Activated CD4-positive, CD25-positive, alpha-beta regulatory T cell treated with anti-CD3 and anti-CD28 coated beads, Interleukin-2, amount 50 U/mL, for 16 hours (primary cell): ENCODE measurements around the gene JUND.
A peak's percentile ranks its signal among the peaks of the same experiment; 100 is the strongest.
"Not testable (repeated sequence)": the region's sequence is repeated elsewhere in the genome, so short reads cannot be mapped to it uniquely, and the experiment has no call there.

ENCODE experiments used
- DNase-seq: peaks from one replicate; pipeline ENCODE4 v3.0.0-alpha.2; 2020; ENCODE audit warnings: low read depth, low spot score

JUND gene

DNA sequence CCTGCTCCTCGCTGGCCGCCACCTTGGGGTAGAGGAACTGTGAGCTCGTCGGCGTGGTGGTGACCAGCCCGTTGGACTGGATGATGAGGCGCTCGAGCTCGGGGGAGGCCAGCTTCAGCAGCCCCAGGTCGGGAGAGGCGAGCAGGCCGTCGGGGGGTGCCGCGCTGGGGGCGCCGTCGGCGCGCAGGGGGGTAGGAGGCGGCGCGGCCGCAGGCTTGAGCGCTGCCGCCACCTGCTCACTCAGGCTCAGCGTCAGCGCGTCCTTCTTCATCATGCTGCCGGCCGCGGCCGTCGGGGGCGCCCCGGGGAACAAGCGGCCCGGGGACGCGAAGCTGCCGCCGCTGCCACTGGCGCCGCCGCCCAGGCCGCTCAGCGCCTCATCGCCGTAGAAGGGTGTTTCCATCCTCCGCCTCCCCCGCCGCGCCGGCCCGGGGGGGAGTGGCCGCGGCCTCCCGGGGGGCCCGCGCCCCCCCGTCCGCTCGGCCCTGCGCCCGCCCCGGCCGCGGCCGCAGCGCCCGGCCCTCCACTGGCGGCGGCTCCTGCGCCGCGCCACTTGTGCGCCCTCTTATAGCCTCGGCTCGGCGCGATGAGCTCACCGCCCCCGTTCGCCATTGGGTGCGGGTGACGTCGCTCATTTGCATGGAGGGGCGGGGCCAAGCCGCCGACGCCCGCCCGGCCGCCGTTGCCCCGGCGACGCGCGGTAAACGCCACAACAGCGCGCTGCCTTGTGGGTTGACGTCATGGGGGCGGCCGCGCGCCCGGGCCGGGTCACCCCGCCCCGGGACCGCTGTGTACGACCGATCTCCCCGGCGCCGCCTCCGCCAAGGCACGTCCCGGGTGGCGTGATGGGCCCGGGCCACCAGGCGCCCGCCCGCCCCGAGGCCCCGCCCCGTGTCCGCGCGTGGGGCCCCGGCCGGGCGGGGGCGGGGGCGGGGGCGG lies at the start of gene JUND:
JUND (minus strand) TSS at position 541 of the 939 bp plus-strand sequence; CDS start at position 403, 138 bp downstream.
- peak; percentile 94 for DNase-seq

- no peak for DNase-seq
Measured at GRCh38 chr19:18330868-18331267, 49.4 kb upstream of the JUND start.

- no peak for DNase-seq
Measured at GRCh38 chr19:18329035-18329376, 47.6 kb upstream of the JUND start.

DNA sequence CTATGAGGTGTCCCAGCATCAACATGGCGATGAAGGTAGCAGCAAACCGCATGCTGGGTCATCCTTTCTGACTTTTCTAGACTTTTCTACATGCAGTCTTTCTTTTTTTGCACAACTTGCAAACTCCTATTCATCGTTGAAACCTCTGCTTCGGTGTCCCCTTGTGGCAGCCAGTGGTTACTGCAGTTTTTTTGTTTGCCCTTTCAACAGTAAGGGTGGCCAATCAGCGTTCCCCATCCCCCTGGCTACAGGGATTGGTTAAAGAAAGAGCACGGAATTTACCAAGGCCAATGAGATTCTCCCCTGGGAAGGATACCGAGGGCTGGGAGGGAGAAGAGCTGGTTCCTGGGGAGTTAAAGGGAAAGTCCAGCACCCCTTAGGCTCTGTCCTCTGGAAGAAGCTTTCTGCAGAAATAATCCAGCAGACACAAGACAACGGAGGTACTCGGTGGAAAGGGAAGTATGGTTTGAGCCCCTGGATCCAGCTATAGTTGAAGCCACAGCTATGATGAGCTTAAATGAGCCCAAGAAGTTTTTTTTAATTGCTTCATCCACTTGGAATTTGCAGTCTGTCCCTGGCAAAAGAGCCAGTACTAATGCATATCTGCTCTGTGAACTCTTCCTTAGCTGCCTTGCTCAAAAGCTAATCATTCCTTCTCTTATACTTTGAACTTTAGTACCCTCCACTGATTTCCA lies 47.1 kb upstream of the JUND start:
- DNase-seq, result peak; percentile 75

- no peak for DNase-seq
Measured at GRCh38 chr19:18326772-18327171, 45.4 kb upstream of the JUND start.

DNA sequence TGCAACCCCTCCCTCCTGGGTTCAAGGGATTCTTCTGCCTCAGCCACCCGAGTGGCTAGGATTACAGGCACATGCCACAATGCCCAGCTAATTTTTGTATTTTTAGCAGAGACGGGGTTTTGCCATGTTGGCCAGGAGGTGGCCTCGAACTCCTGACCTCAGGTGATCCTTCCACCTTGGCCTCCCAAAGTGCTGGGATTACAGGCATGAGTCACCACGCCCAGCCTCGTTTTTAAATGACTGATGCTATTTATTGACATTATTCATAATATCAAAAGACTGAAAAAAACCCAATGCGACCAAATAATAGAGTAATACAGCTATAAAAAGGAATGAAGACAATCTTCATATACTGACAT lies 42.9 kb upstream of the JUND start:
- not testable (repeated sequence) for DNase-seq

DNA sequence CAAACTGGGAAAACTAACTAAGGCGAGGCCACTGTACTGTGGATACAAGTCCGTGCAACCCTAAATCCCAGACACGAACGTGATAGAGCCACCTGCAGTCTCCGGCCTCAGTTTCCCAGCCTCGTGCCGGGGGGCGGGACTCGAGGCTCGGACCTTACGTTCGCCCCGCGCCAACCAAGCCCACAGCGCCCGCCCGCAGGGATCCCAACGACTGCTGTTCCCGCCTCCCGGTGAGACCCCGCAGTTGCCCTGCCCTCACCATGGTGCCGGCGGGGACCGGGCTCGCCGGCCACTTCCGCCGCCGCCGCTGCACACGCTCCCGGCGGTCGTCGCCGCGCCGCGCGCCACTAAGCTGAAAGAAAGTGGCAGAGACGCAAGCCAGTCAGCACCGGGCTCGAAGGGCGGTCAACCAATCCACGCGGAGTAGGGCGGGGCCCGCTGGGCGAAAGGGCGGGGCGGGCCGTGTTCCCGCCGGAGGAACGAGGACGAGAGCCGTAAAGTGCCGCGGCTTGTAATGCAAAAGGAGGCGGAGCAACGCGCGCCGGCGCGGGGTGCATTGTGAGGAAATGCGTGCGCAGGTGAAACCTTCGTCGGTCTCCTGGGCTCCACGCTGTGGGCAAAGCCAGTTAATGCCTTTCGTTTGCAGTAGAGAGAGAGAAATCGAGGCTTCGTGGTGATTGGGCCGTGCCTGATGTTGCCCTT lies 41.5 kb upstream of the JUND start, which contains the start of gene LSM4:
LSM4 (minus strand) TSS at position 318 of the 702 bp plus-strand sequence; CDS start at position 262, 56 bp downstream.
- DNase-seq, result peak; percentile 99

- DNase-seq, result no peak
Measured at GRCh38 chr19:18322318-18322758, 40.9 kb upstream of the JUND start.

DNA sequence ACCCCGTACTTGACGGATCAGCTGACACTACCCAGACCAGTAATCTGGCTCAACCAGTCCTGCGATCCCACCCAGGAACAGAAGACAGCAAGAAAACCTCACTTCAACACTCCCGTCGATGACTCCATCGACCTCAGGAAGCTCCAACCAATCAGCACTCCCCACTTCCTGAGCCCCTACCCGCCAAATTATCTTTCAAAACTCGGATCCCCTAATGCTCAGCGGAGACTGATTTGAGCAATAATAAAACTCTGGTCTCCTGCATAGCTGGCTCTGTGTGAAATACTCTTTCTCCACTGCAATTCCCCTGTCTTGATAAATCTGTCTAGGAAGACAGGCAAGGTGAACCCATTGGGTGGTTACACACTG lies 40.3 kb upstream of the JUND start:
- no peak for DNase-seq

DNA sequence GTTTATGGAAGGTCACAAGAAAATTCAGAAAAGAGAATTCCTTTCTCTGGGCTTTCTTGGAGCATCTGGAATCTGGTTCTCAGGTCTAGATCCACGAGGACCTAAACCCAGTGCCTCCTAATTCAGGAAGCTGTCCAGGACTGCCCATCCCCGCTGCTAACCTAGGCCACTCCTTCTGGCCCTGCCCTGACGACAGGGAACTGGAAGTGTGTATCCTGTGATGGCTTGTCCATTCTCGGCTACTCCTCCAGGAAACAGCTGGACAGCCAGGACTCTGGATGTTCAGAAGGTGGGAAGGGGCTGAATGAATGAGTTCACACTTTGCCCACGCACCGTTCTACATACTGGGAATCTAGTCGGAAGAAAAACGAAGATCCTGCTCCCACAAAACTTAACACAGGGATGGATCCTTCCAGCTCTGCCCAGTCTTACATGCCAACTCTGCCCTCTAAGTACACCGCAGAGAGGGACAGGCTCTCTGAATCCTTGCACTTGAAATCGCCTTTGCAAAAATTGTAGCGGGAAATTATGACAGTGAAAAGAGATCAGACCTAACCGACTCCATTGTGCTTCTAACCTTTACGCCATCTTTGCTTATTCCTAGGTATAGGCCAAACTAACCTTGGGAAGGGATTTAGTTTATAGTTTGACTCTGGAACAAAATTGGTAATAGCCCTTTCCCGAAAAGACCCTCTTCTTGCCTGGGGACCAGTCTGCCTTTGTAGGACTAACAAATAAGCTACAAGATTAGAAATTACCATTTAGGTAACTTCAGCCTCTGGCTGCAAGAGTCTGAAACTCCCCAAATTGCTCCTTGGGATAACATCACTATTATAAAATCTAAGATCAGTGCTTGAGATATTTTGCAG lies 39.7 kb upstream of the JUND start:
- no peak for DNase-seq

GRCh38 chr19:18319591-18320135 lies 38.2 kb upstream of the JUND start:
- no peak for DNase-seq

GRCh38 chr19:18317961-18318800 lies 36.8 kb upstream of the JUND start:
- no peak for DNase-seq

DNA sequence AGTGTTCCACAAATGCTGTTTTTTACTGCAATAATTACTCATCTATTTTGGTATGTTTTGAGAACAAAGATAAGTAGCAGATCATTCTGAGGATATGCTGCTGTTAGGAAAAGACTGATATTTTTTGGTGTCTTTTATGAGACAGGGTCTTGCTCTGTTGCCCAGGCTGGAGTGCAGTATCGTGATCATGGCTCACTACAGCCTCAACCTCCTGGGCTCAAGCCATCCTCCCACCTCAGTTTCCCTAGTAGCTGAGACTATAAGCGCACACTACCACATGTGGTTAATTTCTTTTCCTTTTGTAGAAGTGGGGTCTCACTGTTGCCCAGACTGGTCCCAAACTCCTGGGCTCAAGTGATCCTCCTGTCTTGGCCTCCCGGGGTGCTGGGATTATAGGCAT lies 32.0 kb upstream of the JUND start:
- no peak for DNase-seq

- DNase-seq, result no peak
Measured at GRCh38 chr19:18312092-18312534, 30.7 kb upstream of the JUND start.

GRCh38 chr19:18311502-18312091 lies 30.2 kb upstream of the JUND start:
- DNase-seq, result no peak

GRCh38 chr19:18310966-18311365 lies 29.5 kb upstream of the JUND start:
- DNase-seq, result no peak

GRCh38 chr19:18310118-18310909 lies 28.9 kb upstream of the JUND start:
- no peak for DNase-seq

- no peak for DNase-seq
Measured at GRCh38 chr19:18309525-18310064, 28.2 kb upstream of the JUND start.
